MCF 10A (cell line): ENCODE results near the gene L3MBTL4. TPM values are rescaled to one million over a fixed set of nuclear protein-coding genes. Genes with fewer than 3 reads are reported as not detected.

Source experiments
- BruUV-seq: library from RNA; stranded (reverse); fragments of 400-500 nt; replicated peaks from 2 replicates; lab custom pipeline; 2021; lab: Mats Ljungman, UMichigan
- CTCF ChIA-PET: fragments of 300-600 bp; sonication (Branson Sonifier 250); formaldehyde crosslinking; extraction: SDS; loops from one replicate; lab custom pipeline; 2021; ENCODE audit warnings: antibody characterized with exemption, inconsistent platforms; lab: Yijun Ruan, JAX
- POLR2A ChIA-PET: fragments of 300-600, 350-650 bp; sonication (Branson Sonifier 250); formaldehyde crosslinking; extraction: SDS; loops from one replicate; lab custom pipeline; 2020; ENCODE audit warnings: antibody characterized with exemption, inconsistent platforms; lab: Yijun Ruan, JAX
- DNase-seq: peaks from one replicate; pipeline ENCODE4 v3.0.0-alpha.2; 2018; ENCODE audit not compliant: unreplicated experiment
- H3K27ac Mint-ChIP-seq: one replicate; pipeline ENCODE4 v1.8.0; 2022; ENCODE audit warnings: mild to moderate bottlenecking, low read depth, mixed read lengths; ENCODE audit not compliant: unreplicated experiment
- H3K27me3 Mint-ChIP-seq: one replicate; pipeline ENCODE4 v1.8.0; 2022; ENCODE audit warnings: mixed read lengths; ENCODE audit not compliant: insufficient read depth, unreplicated experiment
- H3K36me3 Mint-ChIP-seq: one replicate; pipeline ENCODE4 v1.8.0; 2022; ENCODE audit warnings: mild to moderate bottlenecking, moderate library complexity, mixed read lengths; ENCODE audit not compliant: insufficient read depth, unreplicated experiment
- H3K4me1 Mint-ChIP-seq: one replicate; pipeline ENCODE4 v1.8.0; 2022; ENCODE audit warnings: mixed read lengths; ENCODE audit not compliant: insufficient read depth, unreplicated experiment
- H3K4me3 Mint-ChIP-seq: one replicate; pipeline ENCODE4 v1.8.0; 2022; ENCODE audit warnings: mild to moderate bottlenecking, moderate library complexity, mixed read lengths; ENCODE audit not compliant: unreplicated experiment
- H3K9me3 Mint-ChIP-seq: one replicate; pipeline ENCODE4 v1.8.0; 2022; ENCODE audit warnings: mixed read lengths; ENCODE audit not compliant: unreplicated experiment
- CTCF ChIP-seq: fragments of 200-600 bp; IDR thresholded peaks from one replicate; pipeline ENCODE4 v1.8.0; 2022; ENCODE audit warnings: antibody characterized with exemption, mild to moderate bottlenecking; ENCODE audit not compliant: unreplicated experiment
- intact Hi-C: fragments of 100-400 bp; cut with micrococcal nuclease; formaldehyde crosslinking; loops from 2 replicates; pipeline ENCODE4 v1.14.1; 2022
- total RNA-seq: library from RNA; stranded (reverse); gene quantifications from 2 replicates; pipeline ENCODE4 v1.2.3, GENCODE V29; 2022

Gene L3MBTL4
- total RNA-seq, 1 experiment from 2014 or later, result not detected

- Mint-ChIP-seq H3K4me3 (no peak overlapping the region), H3K27ac (no peak overlapping the region), H3K9me3 (no peaks in the 10 kb centered on the region), H3K36me3 (no peaks in the 10 kb centered on the region), H3K4me1 (no peaks in the 10 kb centered on the region), H3K27me3 (no peaks in the 10 kb centered on the region)
- ChIA-PET POLR2A (no interaction called here), CTCF (no interaction called here)
- BruUV-seq, result no TSS peak
- no peak for DNase-seq
- no peak for TF ChIP-seq CTCF
- intact Hi-C loops, result no loop called here
Observed at GRCh38 chr18:6222271-6222670, 192.4 kb downstream of the L3MBTL4 start.

- H3K4me3 Mint-ChIP-seq, result no peak overlapping the region
- no peak overlapping the region for H3K27ac Mint-ChIP-seq
- POLR2A ChIA-PET, result no interaction called here
- H3K4me1 Mint-ChIP-seq, result no peaks in the 10 kb centered on the region
- no peaks in the 10 kb centered on the region for H3K27me3 Mint-ChIP-seq
- no peaks in the 10 kb centered on the region for H3K9me3 Mint-ChIP-seq
- no TSS peak for BruUV-seq
- DNase-seq, result no peak
- TF ChIP-seq CTCF, result no peak
- intact Hi-C loops, result no loop called here
- CTCF ChIA-PET, result no interaction called here
- H3K36me3 Mint-ChIP-seq, result no peaks in the 10 kb centered on the region
Observed at GRCh38 chr18:6221602-6222014, 193.1 kb downstream of the L3MBTL4 start.

- intact Hi-C loops, result no loop called here
- no peaks in the 10 kb centered on the region for H3K9me3 Mint-ChIP-seq
- no TSS peak for BruUV-seq
- ChIA-PET CTCF (no interaction called here), POLR2A (no interaction called here)
- no peak for TF ChIP-seq CTCF
- H3K4me1 Mint-ChIP-seq, result no peaks in the 10 kb centered on the region
- DNase-seq, result no peak
- H3K4me3 Mint-ChIP-seq, result no peak overlapping the region
- no peak overlapping the region for H3K27ac Mint-ChIP-seq
- no peaks in the 10 kb centered on the region for H3K36me3 Mint-ChIP-seq
- no peaks in the 10 kb centered on the region for H3K27me3 Mint-ChIP-seq
Observed at GRCh38 chr18:6220129-6220528, 194.6 kb downstream of the L3MBTL4 start.

- intact Hi-C loops, result loop anchor here (1.0 kb wide), 1 partner anchor 340 kb away; no protein-coding TSS in a partner anchor
- H3K27ac Mint-ChIP-seq, result no peak overlapping the region
- BruUV-seq, result no TSS peak
- H3K4me3 Mint-ChIP-seq, result no peak overlapping the region
- no peaks in the 10 kb centered on the region for H3K9me3 Mint-ChIP-seq
- H3K36me3 Mint-ChIP-seq, result no peaks in the 10 kb centered on the region
- no peak for DNase-seq
- H3K4me1 Mint-ChIP-seq, result no peaks in the 10 kb centered on the region
- H3K27me3 Mint-ChIP-seq, result no peaks in the 10 kb centered on the region
- ChIA-PET CTCF (interaction anchor here (0.6 to 2.0 kb wide), 2 partner anchors 13 to 20 kb away, joined by 3 to 7 read pairs; no protein-coding TSS in a partner anchor), POLR2A (no interaction called here)
- TF ChIP-seq CTCF, result peak; percentile 48
Observed at GRCh38 chr18:6219116-6219717, 195.5 kb downstream of the L3MBTL4 start.
